Ishikawa (cell line): ENCODE results near the gene TSPAN8.

Source experiments
- RAD21 ChIP-seq: IDR thresholded peaks from 2 replicates; pipeline ENCODE4 v1.6.1; 2012; ENCODE audit warnings: low read depth
- TAF1 ChIP-seq: IDR thresholded peaks from 2 replicates; pipeline ENCODE4 v1.6.1; 2012; ENCODE audit warnings: low read depth, mild to moderate bottlenecking
- TCF12 ChIP-seq: IDR thresholded peaks from 2 replicates; pipeline ENCODE4 v1.6.1; 2012; ENCODE audit warnings: low read depth
- YY1 ChIP-seq: IDR thresholded peaks from 2 replicates; pipeline ENCODE4 v1.6.1; 2012; ENCODE audit warnings: low read depth
- ZBTB7A ChIP-seq: IDR thresholded peaks from 2 replicates; pipeline ENCODE4 v1.6.1; 2012; ENCODE audit warnings: low read depth
- TF ChIP-seq, protein P1 (sequence below): IDR thresholded peaks from 2 replicates; pipeline ENCODE4 v1.6.1; 2012; ENCODE audit warnings: low read depth, mild to moderate bottlenecking
- TF ChIP-seq, protein P2 (sequence below): IDR thresholded peaks from 2 replicates; pipeline ENCODE4 v1.6.1; 2012

DNA sequence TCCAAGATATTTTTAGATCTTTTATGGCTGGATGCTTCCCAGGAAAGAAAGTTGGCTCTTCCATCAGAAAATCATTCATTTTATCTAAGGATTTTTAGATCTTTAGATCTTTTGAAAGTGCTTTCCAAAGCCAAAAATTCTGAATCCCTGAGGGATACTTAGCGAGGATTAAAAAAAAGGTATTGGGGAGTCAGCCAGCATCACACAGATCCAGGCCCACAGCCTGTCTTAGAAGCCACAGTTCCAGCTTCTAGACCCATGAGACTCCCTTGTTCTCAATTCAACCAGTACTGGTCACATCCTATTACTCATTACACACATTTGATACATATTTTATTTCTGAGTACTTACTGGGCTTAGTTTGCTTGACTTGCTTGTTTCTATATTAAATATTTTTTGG is 49.9 kb downstream of the TSPAN8 start:
- TF ChIP-seq, protein P1, sequence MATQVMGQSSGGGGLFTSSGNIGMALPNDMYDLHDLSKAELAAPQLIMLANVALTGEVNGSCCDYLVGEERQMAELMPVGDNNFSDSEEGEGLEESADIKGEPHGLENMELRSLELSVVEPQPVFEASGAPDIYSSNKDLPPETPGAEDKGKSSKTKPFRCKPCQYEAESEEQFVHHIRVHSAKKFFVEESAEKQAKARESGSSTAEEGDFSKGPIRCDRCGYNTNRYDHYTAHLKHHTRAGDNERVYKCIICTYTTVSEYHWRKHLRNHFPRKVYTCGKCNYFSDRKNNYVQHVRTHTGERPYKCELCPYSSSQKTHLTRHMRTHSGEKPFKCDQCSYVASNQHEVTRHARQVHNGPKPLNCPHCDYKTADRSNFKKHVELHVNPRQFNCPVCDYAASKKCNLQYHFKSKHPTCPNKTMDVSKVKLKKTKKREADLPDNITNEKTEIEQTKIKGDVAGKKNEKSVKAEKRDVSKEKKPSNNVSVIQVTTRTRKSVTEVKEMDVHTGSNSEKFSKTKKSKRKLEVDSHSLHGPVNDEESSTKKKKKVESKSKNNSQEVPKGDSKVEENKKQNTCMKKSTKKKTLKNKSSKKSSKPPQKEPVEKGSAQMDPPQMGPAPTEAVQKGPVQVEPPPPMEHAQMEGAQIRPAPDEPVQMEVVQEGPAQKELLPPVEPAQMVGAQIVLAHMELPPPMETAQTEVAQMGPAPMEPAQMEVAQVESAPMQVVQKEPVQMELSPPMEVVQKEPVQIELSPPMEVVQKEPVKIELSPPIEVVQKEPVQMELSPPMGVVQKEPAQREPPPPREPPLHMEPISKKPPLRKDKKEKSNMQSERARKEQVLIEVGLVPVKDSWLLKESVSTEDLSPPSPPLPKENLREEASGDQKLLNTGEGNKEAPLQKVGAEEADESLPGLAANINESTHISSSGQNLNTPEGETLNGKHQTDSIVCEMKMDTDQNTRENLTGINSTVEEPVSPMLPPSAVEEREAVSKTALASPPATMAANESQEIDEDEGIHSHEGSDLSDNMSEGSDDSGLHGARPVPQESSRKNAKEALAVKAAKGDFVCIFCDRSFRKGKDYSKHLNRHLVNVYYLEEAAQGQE, result no peak
- no peak for TF ChIP-seq ZBTB7A
- no peak for TF ChIP-seq RAD21
- no peak for TF ChIP-seq YY1
- TF ChIP-seq TCF12, result no peak
- no peak for TF ChIP-seq TAF1
- TF ChIP-seq, protein P2, sequence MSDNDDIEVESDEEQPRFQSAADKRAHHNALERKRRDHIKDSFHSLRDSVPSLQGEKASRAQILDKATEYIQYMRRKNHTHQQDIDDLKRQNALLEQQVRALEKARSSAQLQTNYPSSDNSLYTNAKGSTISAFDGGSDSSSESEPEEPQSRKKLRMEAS, result no peak
